Measurements from ENCODE around the gene IL3RA. TPM values are rescaled to one million over a fixed set of nuclear protein-coding genes. Genes with fewer than 3 reads are reported as not detected.
"Not testable (repeated sequence)": the region's sequence is repeated elsewhere in the genome, so short reads cannot be mapped to it uniquely, and the experiment has no call there.

The IL3RA gene
- total RNA-seq, 1 experiment from 2014 or later = not detected

DNA sequence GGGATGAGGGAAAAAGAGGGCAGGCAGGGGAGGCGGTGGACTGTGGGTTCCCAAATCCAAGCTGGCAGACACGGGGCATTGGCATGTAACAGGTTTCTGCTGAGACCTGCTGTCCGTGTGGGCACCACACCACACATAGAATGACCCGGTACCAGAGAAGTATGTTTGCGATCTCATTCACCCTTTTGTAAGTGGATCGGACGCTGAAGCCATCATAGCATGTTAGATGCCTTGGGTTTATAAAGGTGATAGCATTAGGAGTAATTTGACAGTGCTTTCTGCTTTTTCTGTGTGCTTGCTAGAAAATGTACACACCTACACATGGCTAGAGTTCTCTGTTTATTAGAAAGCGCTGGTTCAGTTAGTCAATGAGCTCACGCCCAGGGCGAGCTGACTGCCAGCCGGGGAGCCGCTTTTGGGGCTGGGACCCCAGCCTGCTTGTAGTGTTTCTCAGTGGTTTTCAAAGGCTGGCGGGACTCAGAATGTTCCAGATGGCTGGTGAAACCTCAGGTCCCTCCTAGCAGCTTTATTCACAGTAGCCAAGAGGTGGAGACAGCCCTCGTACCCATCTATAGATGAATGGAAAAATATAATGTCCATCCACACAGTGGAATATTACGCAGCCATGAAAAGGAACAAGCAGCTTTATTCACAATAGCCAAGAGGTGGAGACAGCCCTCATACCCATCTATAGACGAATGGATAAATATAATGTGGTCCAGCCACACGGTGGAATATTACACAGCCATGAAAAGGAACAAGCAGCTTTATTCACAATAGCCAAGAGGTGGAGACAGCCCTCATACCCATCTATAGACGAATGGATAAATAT is 579 bp downstream of the IL3RA start:
- H3K4me1 Mint-ChIP-seq (ENCODE audit: low read depth, unreplicated experiment) = no peaks in the 10 kb centered on the region
- DNase-seq = no peak
- no peaks in the 10 kb centered on the region for H3K27me3 ChIP-seq (replicated peaks; ENCODE audit: control insufficient read depth, insufficient read depth, low read length)
- H3K36me3 Mint-ChIP-seq (ENCODE audit: insufficient read depth, unreplicated experiment) = no peaks in the 10 kb centered on the region
- no peak overlapping the region for H3K4me3 ChIP-seq (ENCODE audit: low read depth, low read length)
- no TSS peak for BruUV-seq (replicated peaks)
- H3K9me3 Mint-ChIP-seq (ENCODE audit: unreplicated experiment) = no peaks in the 10 kb centered on the region
- H3K27me3 Mint-ChIP-seq (ENCODE audit: insufficient read depth, unreplicated experiment) = no peaks in the 10 kb centered on the region
- peak overlapping the region; percentile 8 for H3K27ac Mint-ChIP-seq (ENCODE audit: unreplicated experiment)
- TF ChIP-seq, protein P1, sequence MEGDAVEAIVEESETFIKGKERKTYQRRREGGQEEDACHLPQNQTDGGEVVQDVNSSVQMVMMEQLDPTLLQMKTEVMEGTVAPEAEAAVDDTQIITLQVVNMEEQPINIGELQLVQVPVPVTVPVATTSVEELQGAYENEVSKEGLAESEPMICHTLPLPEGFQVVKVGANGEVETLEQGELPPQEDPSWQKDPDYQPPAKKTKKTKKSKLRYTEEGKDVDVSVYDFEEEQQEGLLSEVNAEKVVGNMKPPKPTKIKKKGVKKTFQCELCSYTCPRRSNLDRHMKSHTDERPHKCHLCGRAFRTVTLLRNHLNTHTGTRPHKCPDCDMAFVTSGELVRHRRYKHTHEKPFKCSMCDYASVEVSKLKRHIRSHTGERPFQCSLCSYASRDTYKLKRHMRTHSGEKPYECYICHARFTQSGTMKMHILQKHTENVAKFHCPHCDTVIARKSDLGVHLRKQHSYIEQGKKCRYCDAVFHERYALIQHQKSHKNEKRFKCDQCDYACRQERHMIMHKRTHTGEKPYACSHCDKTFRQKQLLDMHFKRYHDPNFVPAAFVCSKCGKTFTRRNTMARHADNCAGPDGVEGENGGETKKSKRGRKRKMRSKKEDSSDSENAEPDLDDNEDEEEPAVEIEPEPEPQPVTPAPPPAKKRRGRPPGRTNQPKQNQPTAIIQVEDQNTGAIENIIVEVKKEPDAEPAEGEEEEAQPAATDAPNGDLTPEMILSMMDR (IDR thresholded peaks at IDR 0.05; ENCODE audit: insufficient read depth in 1 of 2, low read depth in 1 of 2, low read length in 1 of 2, severe bottlenecking in 1 of 2, unreplicated experiment in 1 of 2) = no peak
- intact Hi-C loops (cut with micrococcal nuclease; ENCODE audit: unreplicated experiment) = no loop called here
- peak overlapping the region; percentile 31 for H3K4me3 Mint-ChIP-seq (ENCODE audit: unreplicated experiment)
- H3K36me3 ChIP-seq (ENCODE audit: control insufficient read depth, insufficient read depth, low read length) = no peaks in the 10 kb centered on the region
- no peaks in the 10 kb centered on the region for H3K9me3 ChIP-seq
- ChIA-PET POLR2A (no interaction called here), CTCF (no interaction called here)
- H3K4me1 ChIP-seq = no peaks in the 10 kb centered on the region

DNA sequence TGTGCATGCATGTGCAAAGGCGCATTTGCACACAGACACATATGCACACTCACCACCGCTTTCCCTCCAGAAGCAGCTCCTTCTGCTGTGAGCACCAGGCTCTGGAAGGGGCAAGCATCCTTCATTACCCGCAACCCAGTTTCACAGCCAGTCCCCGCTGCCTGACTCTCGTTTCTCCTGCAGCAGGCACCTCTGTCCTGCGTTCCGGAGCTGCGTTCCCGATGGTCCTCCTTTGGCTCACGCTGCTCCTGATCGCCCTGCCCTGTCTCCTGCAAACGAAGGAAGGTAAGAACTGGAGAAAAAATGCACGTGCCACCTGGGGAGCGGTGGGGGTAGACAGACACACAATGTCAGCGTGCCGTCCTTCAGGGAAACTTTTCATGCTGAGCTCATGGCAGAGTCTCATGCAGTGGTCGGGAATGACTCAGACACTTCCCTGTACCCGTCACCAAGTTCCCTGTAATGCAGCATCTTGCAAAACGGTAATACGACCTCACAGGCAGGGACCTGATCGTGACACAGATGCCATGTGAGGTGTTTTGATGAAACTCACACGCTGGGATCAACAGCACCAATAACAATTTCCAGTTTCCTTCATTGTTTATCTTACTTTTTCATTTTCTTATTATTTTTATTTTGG is 5.1 kb downstream of the IL3RA start:
- H3K36me3 ChIP-seq (ENCODE audit: control insufficient read depth, insufficient read depth, low read length) = no peaks in the 10 kb centered on the region
- Mint-ChIP-seq H3K4me3 (ENCODE audit: unreplicated experiment) (no peak overlapping the region), H3K27me3 (ENCODE audit: insufficient read depth, unreplicated experiment) (no peaks in the 10 kb centered on the region), H3K4me1 (ENCODE audit: low read depth, unreplicated experiment) (no peaks in the 10 kb centered on the region), H3K9me3 (ENCODE audit: unreplicated experiment) (no peaks in the 10 kb centered on the region), H3K27ac (ENCODE audit: unreplicated experiment) (no peak overlapping the region), H3K36me3 (ENCODE audit: insufficient read depth, unreplicated experiment) (no peaks in the 10 kb centered on the region)
- BruUV-seq (replicated peaks) = no TSS peak
- no peaks in the 10 kb centered on the region for H3K9me3 ChIP-seq
- intact Hi-C loops (cut with micrococcal nuclease; ENCODE audit: unreplicated experiment) = no loop called here
- TF ChIP-seq, protein P1 (IDR thresholded peaks at IDR 0.05; ENCODE audit: insufficient read depth in 1 of 2, low read depth in 1 of 2, low read length in 1 of 2, severe bottlenecking in 1 of 2, unreplicated experiment in 1 of 2) = no peak
- no peaks in the 10 kb centered on the region for H3K27me3 ChIP-seq (replicated peaks; ENCODE audit: control insufficient read depth, insufficient read depth, low read length)
- no peaks in the 10 kb centered on the region for H3K4me1 ChIP-seq
- POLR2A ChIA-PET = no interaction called here
- no peak overlapping the region for H3K4me3 ChIP-seq (ENCODE audit: low read depth, low read length)
- CTCF ChIA-PET = no interaction called here
- DNase-seq = no peak

DNA sequence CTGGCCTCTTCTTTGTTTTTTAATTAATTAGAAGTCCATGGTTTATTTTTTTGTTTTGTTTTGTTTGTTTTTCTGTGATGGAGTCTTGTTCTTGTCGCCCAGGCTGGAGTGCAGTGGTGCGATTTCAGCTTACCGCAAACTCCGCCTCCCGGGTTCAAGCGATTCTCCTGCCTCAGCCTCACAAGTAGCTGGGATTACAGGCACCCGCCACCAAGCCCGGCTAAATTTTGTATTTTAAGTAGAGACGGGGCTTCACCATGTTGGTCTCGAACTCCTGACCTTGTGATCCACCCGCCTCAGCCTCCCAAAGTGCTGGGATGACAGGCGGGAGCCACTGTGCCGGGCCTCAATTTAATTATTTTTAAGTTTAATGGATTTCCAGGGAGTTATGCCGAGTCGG is 13.0 kb downstream of the IL3RA start:
- intact Hi-C loops (cut with micrococcal nuclease; ENCODE audit: unreplicated experiment); CTCF ChIA-PET; H3K27me3 Mint-ChIP-seq (ENCODE audit: insufficient read depth, unreplicated experiment); H3K36me3 ChIP-seq (ENCODE audit: control insufficient read depth, insufficient read depth, low read length); H3K9me3 ChIP-seq; H3K27me3 ChIP-seq (replicated peaks; ENCODE audit: control insufficient read depth, insufficient read depth, low read length); BruUV-seq (replicated peaks); H3K27ac Mint-ChIP-seq (ENCODE audit: unreplicated experiment); H3K9me3 Mint-ChIP-seq (ENCODE audit: unreplicated experiment); H3K4me3 Mint-ChIP-seq (ENCODE audit: unreplicated experiment); DNase-seq; H3K4me1 Mint-ChIP-seq (ENCODE audit: low read depth, unreplicated experiment); H3K36me3 Mint-ChIP-seq (ENCODE audit: insufficient read depth, unreplicated experiment); H3K4me1 ChIP-seq; POLR2A ChIA-PET; H3K4me3 ChIP-seq (ENCODE audit: low read depth, low read length): not testable (repeated sequence)

Measured in Caco-2 (cell line).